Measurements from ENCODE around the gene TOMT. TPM values are rescaled to one million over a fixed set of nuclear protein-coding genes. Genes with fewer than 3 reads are reported as not detected.
A peak's percentile ranks its signal among the peaks of the same experiment; 100 is the strongest.

TOMT gene
- total RNA-seq, 2 donors from 2014 or later = not detected

DNA sequence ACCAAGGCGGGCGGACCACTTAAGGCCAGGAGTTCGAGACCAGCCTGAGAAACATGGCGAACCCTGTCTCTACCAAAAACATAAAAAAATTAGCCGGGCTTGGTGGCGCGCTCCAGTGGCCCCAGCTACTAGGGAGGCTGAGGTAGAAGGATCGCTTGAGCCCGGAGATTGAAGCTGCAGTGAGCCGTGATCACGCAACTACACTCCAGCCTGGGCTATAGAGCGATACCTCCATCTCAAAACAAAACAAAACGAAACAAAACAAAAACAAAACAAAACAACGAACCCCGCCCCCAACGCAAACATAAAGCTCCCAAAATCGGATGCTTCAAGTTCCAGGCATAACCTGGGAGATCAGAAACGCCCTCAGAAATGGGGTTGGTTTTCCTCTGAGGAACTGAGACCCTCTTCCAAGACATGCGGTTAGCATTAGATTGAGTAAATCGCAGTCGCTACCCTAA is 24.5 kb upstream of the TOMT start:
- Histone ChIP-seq H3K27ac (ENCODE audit: low read depth, low read length) (peak overlapping the region; percentile 83), H3K36me3 (ENCODE audit: control insufficient read depth, insufficient read depth, low read length) (peaks cover 10% of the 10 kb centered on the region), H3K4me3 (ENCODE audit: low read length) (peak overlapping the region; percentile 98), H3K4me1 (ENCODE audit: control insufficient read depth, insufficient read depth, low read length) (no peaks in the 10 kb centered on the region), H3K9me3 (ENCODE audit: control insufficient read depth, low read length) (no peaks in the 10 kb centered on the region), H3K27me3 (ENCODE audit: control insufficient read depth, insufficient read depth, low read length, poor library complexity, severe bottlenecking) (no peaks in the 10 kb centered on the region), H3K9ac (ENCODE audit: extremely low read depth, low read length, poor library complexity, severe bottlenecking) (peak overlapping the region; percentile 78)
- Mint-ChIP-seq H3K36me3 (ENCODE audit: low read depth) (peaks cover 8% of the 10 kb centered on the region), H3K4me3 (peak overlapping the region; percentile 85), H3K4me1 (peaks cover 11% of the 10 kb centered on the region), H3K27ac (peak overlapping the region; percentile 97), H3K9me3 (no peaks in the 10 kb centered on the region), H3K27me3 (ENCODE audit: insufficient read depth) (no peaks in the 10 kb centered on the region)
- WGBS, 2 experiments (ENCODE audit: insufficient coverage in 1 of 2, insufficient read length in 1 of 2) = 86 to 91% methylated on average over 10 to 21 of the region's 21 CpGs
- no peak for DNase-seq
- TF ChIP-seq, protein P1, sequence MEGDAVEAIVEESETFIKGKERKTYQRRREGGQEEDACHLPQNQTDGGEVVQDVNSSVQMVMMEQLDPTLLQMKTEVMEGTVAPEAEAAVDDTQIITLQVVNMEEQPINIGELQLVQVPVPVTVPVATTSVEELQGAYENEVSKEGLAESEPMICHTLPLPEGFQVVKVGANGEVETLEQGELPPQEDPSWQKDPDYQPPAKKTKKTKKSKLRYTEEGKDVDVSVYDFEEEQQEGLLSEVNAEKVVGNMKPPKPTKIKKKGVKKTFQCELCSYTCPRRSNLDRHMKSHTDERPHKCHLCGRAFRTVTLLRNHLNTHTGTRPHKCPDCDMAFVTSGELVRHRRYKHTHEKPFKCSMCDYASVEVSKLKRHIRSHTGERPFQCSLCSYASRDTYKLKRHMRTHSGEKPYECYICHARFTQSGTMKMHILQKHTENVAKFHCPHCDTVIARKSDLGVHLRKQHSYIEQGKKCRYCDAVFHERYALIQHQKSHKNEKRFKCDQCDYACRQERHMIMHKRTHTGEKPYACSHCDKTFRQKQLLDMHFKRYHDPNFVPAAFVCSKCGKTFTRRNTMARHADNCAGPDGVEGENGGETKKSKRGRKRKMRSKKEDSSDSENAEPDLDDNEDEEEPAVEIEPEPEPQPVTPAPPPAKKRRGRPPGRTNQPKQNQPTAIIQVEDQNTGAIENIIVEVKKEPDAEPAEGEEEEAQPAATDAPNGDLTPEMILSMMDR (conservative IDR thresholded peaks at IDR 0.05) = no peak

DNA sequence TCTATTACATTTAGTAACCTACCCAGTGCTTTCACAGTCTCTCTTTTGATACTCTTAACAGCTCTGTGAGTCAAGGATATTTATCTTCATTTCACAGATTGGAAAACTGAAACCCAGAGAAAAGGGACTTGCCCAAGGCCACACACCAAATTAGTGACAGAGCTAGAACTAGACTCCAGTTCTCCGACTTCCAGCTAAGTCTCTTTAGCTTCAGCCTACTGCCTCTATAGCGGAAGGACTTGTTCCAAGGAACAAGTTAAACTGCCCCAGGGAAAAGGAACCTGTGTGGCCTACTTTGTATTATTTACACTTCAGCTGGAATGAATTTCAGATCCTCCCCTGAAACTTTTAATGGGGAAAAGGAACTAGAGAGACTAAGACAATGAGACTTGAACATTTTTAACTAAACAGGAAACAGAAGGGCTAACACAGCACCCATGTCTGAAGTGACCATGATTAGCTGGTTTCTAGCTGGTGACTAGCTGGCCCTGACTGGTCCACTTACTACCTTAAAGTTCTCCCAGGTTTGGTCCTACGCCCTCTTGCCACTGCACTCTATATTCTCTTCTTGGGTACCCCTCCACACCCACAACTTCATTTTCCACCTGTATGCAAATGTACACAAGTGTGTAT is 23.8 kb upstream of the TOMT start:
- H3K9me3 Mint-ChIP-seq = no peaks in the 10 kb centered on the region
- peak overlapping the region; percentile 85 for H3K4me3 Mint-ChIP-seq
- TF ChIP-seq, protein P1 (conservative IDR thresholded peaks at IDR 0.05) = no peak
- 94 to 100% methylated on average over 3 of the region's 3 CpGs for WGBS, 2 experiments (ENCODE audit: insufficient coverage in 1 of 2, insufficient read length in 1 of 2)
- H3K27me3 Mint-ChIP-seq (ENCODE audit: insufficient read depth) = no peaks in the 10 kb centered on the region
- peaks cover 11% of the 10 kb centered on the region for H3K4me1 Mint-ChIP-seq
- H3K4me3 ChIP-seq (ENCODE audit: low read length) = no peak overlapping the region
- H3K36me3 ChIP-seq (ENCODE audit: control insufficient read depth, insufficient read depth, low read length) = peaks cover 10% of the 10 kb centered on the region
- H3K9me3 ChIP-seq (ENCODE audit: control insufficient read depth, low read length) = no peaks in the 10 kb centered on the region
- H3K9ac ChIP-seq (ENCODE audit: extremely low read depth, low read length, poor library complexity, severe bottlenecking) = no peak overlapping the region
- peak overlapping the region; percentile 86 for H3K27ac Mint-ChIP-seq
- DNase-seq = no peak
- H3K27ac ChIP-seq (ENCODE audit: low read depth, low read length) = no peak overlapping the region
- peaks cover 4% of the 10 kb centered on the region for H3K4me1 ChIP-seq (ENCODE audit: control insufficient read depth, insufficient read depth, low read length)
- no peaks in the 10 kb centered on the region for H3K27me3 ChIP-seq (ENCODE audit: control insufficient read depth, insufficient read depth, low read length, poor library complexity, severe bottlenecking)
- peaks cover 4% of the 10 kb centered on the region for H3K36me3 Mint-ChIP-seq (ENCODE audit: low read depth)

DNA sequence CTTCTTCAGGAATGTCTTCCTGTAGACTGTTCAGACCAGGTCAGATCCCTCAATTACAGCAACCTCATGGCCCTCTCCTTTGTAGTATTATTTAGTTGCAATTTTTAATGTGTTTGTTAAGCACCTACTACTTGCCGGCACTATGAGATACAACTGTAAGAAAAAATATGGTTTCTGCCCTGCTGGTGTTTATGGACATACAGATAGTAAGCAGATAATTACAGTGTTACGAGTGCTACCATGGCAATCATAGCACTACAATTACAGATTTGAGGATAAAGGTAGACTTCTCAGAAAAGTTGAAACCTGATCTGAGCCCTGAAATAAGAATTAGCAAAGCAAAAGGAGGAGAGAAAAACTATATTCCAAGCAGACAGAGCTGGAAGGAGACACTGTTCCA is 22.3 kb upstream of the TOMT start:
- Mint-ChIP-seq H3K9me3 (no peaks in the 10 kb centered on the region), H3K27ac (no peak overlapping the region), H3K36me3 (ENCODE audit: low read depth) (peaks cover 2% of the 10 kb centered on the region), H3K27me3 (ENCODE audit: insufficient read depth) (no peaks in the 10 kb centered on the region), H3K4me1 (peaks cover 17% of the 10 kb centered on the region), H3K4me3 (no peak overlapping the region)
- H3K27ac ChIP-seq (ENCODE audit: low read depth, low read length) = no peak overlapping the region
- H3K4me1 ChIP-seq (ENCODE audit: control insufficient read depth, insufficient read depth, low read length) = peaks cover 7% of the 10 kb centered on the region
- H3K27me3 ChIP-seq (ENCODE audit: control insufficient read depth, insufficient read depth, low read length, poor library complexity, severe bottlenecking) = no peaks in the 10 kb centered on the region
- no peak for DNase-seq
- TF ChIP-seq, protein P1 (conservative IDR thresholded peaks at IDR 0.05) = no peak
- H3K9ac ChIP-seq (ENCODE audit: extremely low read depth, low read length, poor library complexity, severe bottlenecking) = no peak overlapping the region
- 94% methylated on average over 2 of the region's 2 CpGs; no CpG with 5 or more reads in 1 of the 2 experiments for WGBS, 2 experiments (ENCODE audit: insufficient coverage in 1 of 2, insufficient read length in 1 of 2)
- H3K9me3 ChIP-seq (ENCODE audit: control insufficient read depth, low read length) = no peaks in the 10 kb centered on the region
- peaks cover 10% of the 10 kb centered on the region for H3K36me3 ChIP-seq (ENCODE audit: control insufficient read depth, insufficient read depth, low read length)
- H3K4me3 ChIP-seq (ENCODE audit: low read length) = no peak overlapping the region

Measured in endodermal cell (in vitro differentiated cells).